CD14-positive monocyte (primary cell): ENCODE data around the gene INPP5K. TPM values are rescaled to one million over a fixed set of nuclear protein-coding genes. Genes with fewer than 3 reads are reported as not detected.
A peak's percentile ranks its signal among the peaks of the same experiment; 100 is the strongest.
"Not testable (repeated sequence)": the region's sequence is repeated elsewhere in the genome, so short reads cannot be mapped to it uniquely, and the experiment has no call there.

Experiments used
- DNase-seq, 3 donors: peaks; one replicate each; pipeline ENCODE4 v3.0.0-alpha.2; 2011 to 2022
- H2AFZ ChIP-seq: 2 replicates; pipeline ENCODE4 v1.6.0; 2012; ENCODE audit warnings: mild to moderate bottlenecking, low read depth, low read length, inconsistent platforms; ENCODE audit not compliant: insufficient read depth, poor library complexity, severe bottlenecking
- H3K27ac ChIP-seq, 2 donors: 1 replicate in 1 of 2; 2 replicates in 1 of 2; pipeline ENCODE4 v1.5.1; 2012 to 2013; ENCODE audit warnings: low read length in 2 of 2, control low read depth in 1 of 2, inconsistent platforms in 1 of 2, low read depth in 1 of 2, mild to moderate bottlenecking in 1 of 2
- H3K27me3 ChIP-seq, 2 donors: one replicate each; pipeline versions ENCODE4 v1.6.0 to v1.6.1; 2011 to 2013; ENCODE audit warnings: low read length in 2 of 2; ENCODE audit not compliant: control insufficient read depth in 2 of 2, insufficient read depth in 2 of 2
- H3K36me3 ChIP-seq, 2 donors: replicated peaks in 1 of 2; 1 replicate in 1 of 2; 2 replicates in 1 of 2; pipeline versions ENCODE4 v1.5.1 to v1.6.1; 2012 to 2013; ENCODE audit warnings: low read length in 2 of 2, control low read depth in 1 of 2, inconsistent platforms in 1 of 2, mild to moderate bottlenecking in 1 of 2; ENCODE audit not compliant: insufficient read depth in 2 of 2, control insufficient read depth in 1 of 2
- H3K4me1 ChIP-seq, 2 donors: 1 replicate in 1 of 2; 2 replicates in 1 of 2; pipeline versions ENCODE4 v1.5.1 to v1.6.1; 2012 to 2013; ENCODE audit warnings: low read length in 2 of 2, control low read depth in 1 of 2, inconsistent platforms in 1 of 2, mild to moderate bottlenecking in 1 of 2, moderate library complexity in 1 of 2; ENCODE audit not compliant: insufficient read depth in 2 of 2, control insufficient read depth in 1 of 2
- H3K4me2 ChIP-seq: replicated peaks from 2 replicates; pipeline ENCODE3; 2012; ENCODE audit warnings: low read length, moderate library complexity, mild to moderate bottlenecking; ENCODE audit not compliant: poor library complexity, severe bottlenecking; ENCODE audit errors: extremely low read depth
- H3K4me3 ChIP-seq, 3 experiments: fragments of 200-600 bp in 1 of 3; sonication (generic) in 1 of 3; replicated peaks in 1 of 3; 1 replicate in 2 of 3; 2 replicates in 1 of 3; pipeline ENCODE4 v1.5.1; 2011 to 2013; ENCODE audit warnings: low read length in 3 of 3, mild to moderate bottlenecking in 3 of 3, control low read depth in 2 of 3, low read depth in 2 of 3, inconsistent platforms in 1 of 3, moderate library complexity in 1 of 3
- H3K79me2 ChIP-seq: 2 replicates; pipeline ENCODE4 v1.6.0; 2012; ENCODE audit warnings: mild to moderate bottlenecking, control low read depth, inconsistent platforms, low read length, moderate library complexity; ENCODE audit not compliant: insufficient read depth
- H3K9ac ChIP-seq: 2 replicates; pipeline ENCODE4 v1.6.0; 2017; ENCODE audit warnings: low read length, mild to moderate bottlenecking; ENCODE audit not compliant: insufficient read depth, poor library complexity, severe bottlenecking
- H3K9me3 ChIP-seq, 2 donors: replicated peaks in 1 of 2; 1 replicate in 1 of 2; 2 replicates in 1 of 2; pipeline versions ENCODE4 v1.5.1 to v1.6.1; 2012 to 2013; ENCODE audit warnings: low read length in 2 of 2, control low read depth in 1 of 2; ENCODE audit not compliant: control insufficient read depth in 1 of 2, insufficient read depth in 1 of 2
- H4K20me1 ChIP-seq: 2 replicates; pipeline ENCODE4 v1.6.0; 2012; ENCODE audit warnings: mild to moderate bottlenecking, low read length, control low read depth, moderate library complexity; ENCODE audit not compliant: insufficient read depth
- H3K27ac Mint-ChIP-seq, 7 donors: one replicate each; pipeline ENCODE4 v1.8.0; 2020; ENCODE audit warnings: mild to moderate bottlenecking in 7 of 7, mixed read lengths in 7 of 7, moderate library complexity in 6 of 7, inconsistent platforms in 2 of 7
- H3K27me3 Mint-ChIP-seq, 3 donors: one replicate each; pipeline ENCODE4 v1.8.0; 2021 to 2022; ENCODE audit warnings: low read depth in 3 of 3, mild to moderate bottlenecking in 3 of 3, mixed read lengths in 3 of 3, moderate library complexity in 3 of 3, inconsistent platforms in 1 of 3
- H3K36me3 Mint-ChIP-seq, 2 donors: one replicate each; pipeline ENCODE4 v1.8.0; 2020; ENCODE audit warnings: mixed read lengths in 2 of 2, inconsistent platforms in 1 of 2, mild to moderate bottlenecking in 1 of 2
- H3K4me1 Mint-ChIP-seq: one replicate; pipeline ENCODE4 v1.8.0; 2020; ENCODE audit warnings: mild to moderate bottlenecking, mixed read lengths
- H3K4me3 Mint-ChIP-seq, 2 donors: one replicate each; pipeline ENCODE4 v1.8.0; 2020; ENCODE audit warnings: mild to moderate bottlenecking in 2 of 2, mixed read lengths in 2 of 2, moderate library complexity in 1 of 2
- H3K9me3 Mint-ChIP-seq, 7 donors: one replicate each; pipeline ENCODE4 v1.8.0; 2020 to 2022; ENCODE audit warnings: mixed read lengths in 7 of 7, mild to moderate bottlenecking in 6 of 7, moderate library complexity in 6 of 7, inconsistent platforms in 2 of 7
- CTCF ChIP-seq: fragments of 200-600 bp; IDR thresholded peaks from one replicate; pipeline ENCODE4 v1.8.0; 2022; ENCODE audit warnings: antibody characterized with exemption, mild to moderate bottlenecking
- WGBS: methylation state at CpG from one replicate; pipeline ENCODE4 v1.1.5; 2013; ENCODE audit warnings: missing lambda C conversion rate; ENCODE audit not compliant: insufficient coverage; 5-methylcytosine and 5-hydroxymethylcytosine counted together
- intact Hi-C, 2 donors: fragments of 100-400 bp; cut with micrococcal nuclease; formaldehyde crosslinking; loops; one replicate each; pipeline versions ENCODE4 v1.15.0 to v1.15.1; 2023
- polyA plus RNA-seq, 3 donors: library from polyadenylated mRNA; depleted of rRNA in 1 of 3; unstranded in 2 of 3; stranded (reverse) in 1 of 3; fragments of 300-500 nt in 2 of 3; fragments of >200 nt in 1 of 3; fragmentation: Illumina TruSeq in 2 of 3; gene quantifications; 1 replicate in 2 of 3; 2 replicates in 1 of 3; pipeline ENCODE4 v1.2.3, GENCODE V29; 2012 to 2021

INPP5K gene
- polyA plus RNA-seq, 3 donors: 50.3 to 58.7 (median 53.0) TPM

GRCh38 chr17:1455291-1455796, 61.1 kb downstream of the INPP5K start:
- 0% methylated on average over 31 of the region's 31 CpGs for WGBS
- peak; percentile 68 for TF ChIP-seq CTCF
- Histone ChIP-seq H4K20me1 (peaks cover 53% of the 10 kb centered on the region), H3K4me2 (peak overlapping the region; percentile 81), H3K4me1 (peaks cover 29 to 44% of the 10 kb centered on the region in 2 donors), H3K27ac (peak overlapping the region; percentile 87 to 96), H3K27me3 (peaks cover 2 to 22% of the 10 kb centered on the region in 2 donors), H3K36me3 (peaks cover 12 to 22% of the 10 kb centered on the region in 2 donors), H3K9ac (peak overlapping the region; percentile 99), H3K79me2 (peaks cover 58% of the 10 kb centered on the region), H3K9me3 (no peaks in the 10 kb centered on the region), H2AFZ (peak overlapping the region; percentile 65), H3K4me3 (peak overlapping the region; percentile 87 to 98 (median 91))
- peak overlapping the region; percentile 83 to 97 (median 91) for H3K27ac Mint-ChIP-seq
- H3K9me3 Mint-ChIP-seq: peaks cover 0 to 9% (median 0%) of the 10 kb centered on the region in 7 donors
- DNase-seq: peak; percentile 52 to 59 (median 53)
- intact Hi-C loops: loop anchor here (2.0 to 10.0 kb wide), 3 partner anchors 37 to 91 kb away; partner anchors contain the start of gene MYO1C (in 2 of the 2)
- peak overlapping the region; percentile 95 to 96 for H3K4me3 Mint-ChIP-seq
- peaks cover 47% of the 10 kb centered on the region for H3K4me1 Mint-ChIP-seq
- peaks cover 27 to 36% (median 34%) of the 10 kb centered on the region in 3 donors for H3K27me3 Mint-ChIP-seq
- peaks cover 15 to 37% of the 10 kb centered on the region in 2 donors for H3K36me3 Mint-ChIP-seq

GRCh38 chr17:1454541-1454940, 61.9 kb downstream of the INPP5K start:
- Histone ChIP-seq H3K79me2 (peaks cover 66% of the 10 kb centered on the region), H2AFZ (no peak overlapping the region), H3K36me3 (peaks cover 14 to 26% of the 10 kb centered on the region in 2 donors), H3K4me1 (peaks cover 23 to 39% of the 10 kb centered on the region in 2 donors), H4K20me1 (peaks cover 61% of the 10 kb centered on the region), H3K27me3 (peaks cover 0 to 14% of the 10 kb centered on the region in 2 donors), H3K4me2 (peak overlapping the region; percentile 81), H3K9ac (peak overlapping the region; percentile 99), H3K4me3 (peak overlapping the region; percentile 87 to 98 (median 91)), H3K27ac (peak overlapping the region in 1 of 2 donors; percentile 96), H3K9me3 (no peaks in the 10 kb centered on the region)
- H3K4me1 Mint-ChIP-seq: peaks cover 43% of the 10 kb centered on the region
- H3K4me3 Mint-ChIP-seq: peak overlapping the region; percentile 95 to 96
- peak overlapping the region; percentile 12 to 94 (median 55) for H3K27ac Mint-ChIP-seq
- peaks cover 15 to 45% of the 10 kb centered on the region in 2 donors for H3K36me3 Mint-ChIP-seq
- 98% methylated on average over 9 of the region's 9 CpGs for WGBS
- no peak for TF ChIP-seq CTCF
- DNase-seq: no peak
- H3K27me3 Mint-ChIP-seq: peaks cover 19 to 28% (median 26%) of the 10 kb centered on the region in 3 donors
- intact Hi-C loops: loop anchor here (2.0 to 10.0 kb wide), 3 partner anchors 47 to 90 kb away; no protein-coding TSS in a partner anchor
- peaks cover 0 to 6% (median 0%) of the 10 kb centered on the region in 7 donors for H3K9me3 Mint-ChIP-seq

- H3K4me1 ChIP-seq: peaks cover 23 to 39% of the 10 kb centered on the region in 2 donors
Measured at GRCh38 chr17:1453694-1454093, 62.7 kb downstream of the INPP5K start.

More at GRCh38 chr17:1453694-1454093, 62.7 kb downstream of the INPP5K start:
- H3K27ac Mint-ChIP-seq: peak overlapping the region in 2 of 7 donors; percentile 21 to 36
- H3K9me3 ChIP-seq, H3K4me3 ChIP-seq, H3K27ac ChIP-seq, DNase-seq, H2AFZ ChIP-seq, H3K9me3 Mint-ChIP-seq, H3K4me2 ChIP-seq, H3K4me3 Mint-ChIP-seq, H3K9ac ChIP-seq: not testable (repeated sequence)
- peaks cover 14 to 35% of the 10 kb centered on the region in 2 donors for H3K36me3 ChIP-seq
- H3K36me3 Mint-ChIP-seq: peaks cover 19 to 53% of the 10 kb centered on the region in 2 donors
- peaks cover 70% of the 10 kb centered on the region for H4K20me1 ChIP-seq
- peaks cover 51% of the 10 kb centered on the region for H3K4me1 Mint-ChIP-seq
- 100% methylated on average over 9 of the region's 11 CpGs for WGBS
- intact Hi-C loops: loop anchor here (2.0 to 10.0 kb wide), 3 partner anchors 46 to 89 kb away; no protein-coding TSS in a partner anchor
- H3K27me3 ChIP-seq: peaks cover 0 to 13% of the 10 kb centered on the region in 2 donors
- H3K79me2 ChIP-seq: peaks cover 74% of the 10 kb centered on the region
- peaks cover 12 to 21% (median 18%) of the 10 kb centered on the region in 3 donors for H3K27me3 Mint-ChIP-seq
